Right ventricle myocardium inferior (tissue), 1 donor: ENCODE data around the gene CHRNB1. TPM values are rescaled to one million over a fixed set of nuclear protein-coding genes. Genes with fewer than 3 reads are reported as not detected.
"Not testable (repeated sequence)": the region's sequence is repeated elsewhere in the genome, so short reads cannot be mapped to it uniquely, and the experiment has no call there.

ENCODE experiments used
- ATAC-seq: fragments of 200-7000 bp; cut with Tn5 transposase; one replicate; pipeline ENCODE4 v1.9.1; 2020; ENCODE audit warnings: mild to moderate bottlenecking, moderate library complexity
- DNase-seq: peaks from one replicate; pipeline ENCODE4 v3.0.0; 2021; ENCODE audit errors: missing footprints
- intact Hi-C: fragments of 100-400 bp; cut with DNase I; formaldehyde crosslinking; loops from one replicate; pipeline ENCODE4 v1.11.0; 2022
- total RNA-seq: library from RNA; stranded (reverse); fragmentation: NEBNext Ultra II Directional; extraction: Animal tissue kit (Norgen Biotek cat#: 25700); gene quantifications from one replicate; pipeline ENCODE4 v1.2.1, GENCODE V29; 2021
- donor health status: DM: no; HTN: yes; CAD: no; lungs with severe emphysema.

Gene CHRNB1
- total RNA-seq, 1 donor from 2014 or later, result 11.8 TPM

DNA sequence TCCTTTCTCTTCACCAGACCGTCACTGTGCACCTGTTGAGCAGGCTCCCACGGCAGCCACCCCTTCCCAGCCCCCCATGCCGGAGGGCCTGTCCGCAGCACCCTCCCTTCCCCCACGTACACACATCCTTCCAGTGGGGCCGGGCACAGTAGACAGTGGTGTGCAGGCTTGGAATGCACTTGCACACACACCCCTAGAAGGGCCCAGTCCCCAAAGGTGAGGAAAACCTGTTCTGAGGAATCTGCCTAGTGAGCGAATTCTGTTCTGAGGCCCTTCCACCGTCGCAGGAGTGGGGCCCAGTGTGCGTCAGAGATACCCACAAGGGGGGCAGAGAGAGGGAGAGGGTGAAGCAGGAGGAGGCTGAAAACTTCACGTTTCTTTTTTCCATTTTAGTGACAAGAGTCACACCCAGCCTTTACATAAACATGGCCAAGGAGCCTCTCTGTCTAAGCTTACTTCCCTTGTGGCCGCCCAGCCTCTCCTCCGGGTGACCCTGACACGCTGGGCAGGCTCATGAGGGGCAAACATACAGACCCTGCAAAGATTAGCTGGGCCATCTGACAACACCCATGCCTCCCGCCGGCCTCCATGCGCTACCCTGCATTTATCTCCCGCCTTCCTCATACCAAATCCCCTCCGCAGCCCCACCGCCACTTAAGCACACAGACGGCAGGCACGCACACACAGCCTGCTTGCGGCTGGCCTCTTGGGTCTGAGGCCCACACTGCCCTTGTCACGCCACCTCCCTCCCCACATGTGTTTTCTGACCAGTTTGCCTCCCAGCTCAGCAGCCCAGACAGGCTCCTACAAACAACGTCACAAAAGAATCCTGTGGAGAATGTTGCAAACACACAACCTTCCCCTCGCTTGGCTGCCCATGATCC is 32.8 kb downstream of the CHRNB1 start:
- DNase-seq, result peak; percentile 79
- peak; percentile 15 for ATAC-seq
- intact Hi-C loops, result loop anchor here (2.0 kb wide), 1 partner anchor 41 kb away; no protein-coding TSS in a partner anchor

GRCh38 chr17:7478276-7479212 is 33.7 kb downstream of the CHRNB1 start:
- DNase-seq (no peak), ATAC-seq (peak; percentile 18)
- intact Hi-C loops, result loop anchor here (2.0 kb wide), 1 partner anchor 42 kb away; no protein-coding TSS in a partner anchor

GRCh38 chr17:7479213-7480088 is 34.6 kb downstream of the CHRNB1 start, which contains the start of gene ZBTB4:
Gene ZBTB4 (minus strand): TSS chr17:7479631. CDS start chr17:7466801, 12,830 bp downstream.
- intact Hi-C loops, result loop anchor here (2.0 to 10.0 kb wide), 3 partner anchors 43 to 673 kb away; partner anchors contain the start of gene PER1
- peak; percentile 83 for DNase-seq
- ATAC-seq, result peak; percentile 6

- ATAC-seq (no peak), DNase-seq (no peak)
- intact Hi-C loops, result loop anchor here (5.0 to 10.0 kb wide), 2 partner anchors 365 to 672 kb away; partner anchors contain the start of gene PER1
These were observed 35.2 kb downstream of the CHRNB1 start for GRCh38 chr17:7480089-7480384.

GRCh38 chr17:7481275-7481674 is 36.4 kb downstream of the CHRNB1 start, which contains the start of gene SLC35G6:
Gene SLC35G6 (plus strand): TSS chr17:7481446. CDS start chr17:7481517, 71 bp downstream.
- intact Hi-C loops, result loop anchor here (5.0 to 10.0 kb wide), 2 partner anchors 364 to 671 kb away; partner anchors contain the start of gene PER1
- not testable (repeated sequence) for ATAC-seq, DNase-seq

GRCh38 chr17:7481842-7482741 is 37.2 kb downstream of the CHRNB1 start:
- DNase-seq, result not testable (repeated sequence)
- intact Hi-C loops, result loop anchor here (5.0 to 10.0 kb wide), 2 partner anchors 363 to 670 kb away; partner anchors contain the start of gene PER1

GRCh38 chr17:7482742-7483088 is 37.9 kb downstream of the CHRNB1 start:
- not testable (repeated sequence) for DNase-seq, ATAC-seq
- intact Hi-C loops, result loop anchor here (5.0 to 10.0 kb wide), 2 partner anchors 362 to 670 kb away; partner anchors contain the start of gene PER1

More at GRCh38 chr17:7481842-7482741, 37.2 kb downstream of the CHRNB1 start:
- not testable (repeated sequence) for ATAC-seq

- peak; percentile 70 for ATAC-seq
- intact Hi-C loops, result loop anchor here (2.0 to 10.0 kb wide), 6 partner anchors 45 to 669 kb away; partner anchors contain the start of genes FGF11, PER1, TMEM256 and TNFSF13
- peak; percentile 96 for DNase-seq
These were observed 38.6 kb downstream of the CHRNB1 start for GRCh38 chr17:7483255-7484066.

DNA sequence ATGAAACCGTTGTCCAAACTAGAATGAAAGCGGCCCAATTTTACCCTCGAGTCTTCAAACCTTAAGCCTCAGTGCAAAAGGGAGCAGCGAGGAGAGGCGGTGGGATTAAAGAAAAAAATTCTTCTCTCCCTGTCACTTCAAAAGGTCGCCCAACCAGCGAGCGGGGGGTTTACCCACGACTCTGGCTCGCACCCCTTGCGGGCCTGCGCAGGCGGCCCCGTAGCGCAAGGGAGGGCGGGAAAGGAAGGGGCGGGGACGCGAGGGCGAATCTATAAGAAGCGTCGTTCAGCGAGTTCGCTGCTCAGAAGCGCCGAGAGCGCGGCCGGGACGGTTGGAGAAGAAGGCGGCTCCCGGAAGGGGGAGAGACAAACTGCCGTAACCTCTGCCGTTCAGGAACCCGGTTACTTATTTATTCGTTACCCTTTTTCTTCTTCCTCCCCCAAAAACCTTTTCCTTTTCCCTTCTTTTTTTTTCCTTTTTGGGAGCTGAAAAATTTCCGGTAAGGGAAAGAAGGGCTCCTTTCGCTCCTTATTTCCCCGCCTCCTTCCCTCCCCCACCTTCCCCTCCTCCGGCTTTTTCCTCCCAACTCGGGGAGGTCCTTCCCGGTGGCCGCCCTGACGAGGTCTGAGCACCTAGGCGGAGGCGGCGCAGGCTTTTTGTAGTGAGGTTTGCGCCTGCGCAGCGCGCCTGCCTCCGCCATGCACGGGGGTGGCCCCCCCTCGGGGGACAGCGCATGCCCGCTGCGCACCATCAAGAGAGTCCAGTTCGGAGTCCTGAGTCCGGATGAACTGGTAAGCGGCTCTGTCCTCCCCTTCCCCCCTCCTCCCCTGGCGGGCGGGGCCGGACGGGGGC is 39.4 kb downstream of the CHRNB1 start, which contains the start of gene POLR2A:
POLR2A (plus strand) TSS at position 300 of the 852 bp plus-strand sequence.
- DNase-seq (peak; percentile 99), ATAC-seq (peak; percentile 87)
- intact Hi-C loops, result loop anchor here (2.0 to 10.0 kb wide), 6 partner anchors 45 to 668 kb away; partner anchors contain the start of genes FGF11, PER1, TMEM256 and TNFSF13

GRCh38 chr17:7484919-7485377 is 40.1 kb downstream of the CHRNB1 start:
- DNase-seq, result no peak
- intact Hi-C loops, result loop anchor here (2.0 to 10.0 kb wide), 7 partner anchors 46 to 667 kb away; partner anchors contain the start of genes FGF11, PER1, TMEM256 and TNFSF12
- no peak for ATAC-seq

DNA sequence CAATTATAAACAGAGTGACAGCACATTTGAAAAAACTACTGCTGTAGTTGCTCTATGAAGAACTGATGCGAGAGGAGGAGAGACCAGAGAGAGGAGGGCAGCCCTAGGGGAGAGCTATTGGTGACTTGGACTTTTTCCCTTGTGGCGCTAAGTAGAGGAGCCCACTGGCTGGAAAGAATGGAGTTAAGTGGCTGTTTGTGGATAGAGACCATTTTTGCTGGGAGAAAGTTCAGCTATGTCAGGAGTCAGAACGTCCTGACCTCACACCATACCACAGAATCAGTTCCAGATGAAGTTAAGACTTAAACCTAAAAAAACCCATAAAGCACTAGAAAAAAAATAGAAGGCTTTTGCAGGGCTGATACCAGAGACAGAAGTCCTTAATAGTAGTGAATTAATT is 41.3 kb downstream of the CHRNB1 start:
- no peak for DNase-seq
- ATAC-seq, result no peak
- intact Hi-C loops, result loop anchor here (5.0 to 10.0 kb wide), 2 partner anchors 61 to 359 kb away; partner anchors contain the start of gene TNFSF12

DNA sequence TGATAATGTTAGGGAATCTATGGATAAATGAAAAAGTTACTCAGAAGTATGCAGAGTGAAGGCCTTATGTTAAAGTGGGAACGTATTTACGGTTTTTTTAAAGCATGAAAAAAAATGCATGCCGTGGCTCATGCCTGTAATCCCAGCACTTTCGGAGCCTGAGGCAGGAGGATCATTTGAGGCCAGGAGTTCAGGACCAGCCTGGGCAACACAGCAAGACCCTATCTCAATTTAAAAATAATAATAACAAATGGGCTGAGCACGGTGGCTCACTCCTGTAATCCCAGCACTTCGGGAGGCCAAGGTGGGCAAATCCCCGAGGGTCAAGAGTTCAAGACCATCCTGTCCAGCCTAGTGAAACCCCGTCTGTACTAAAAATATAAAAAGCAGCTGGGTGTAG is 45.3 kb downstream of the CHRNB1 start:
- ATAC-seq, result no peak
- DNase-seq, result no peak

GRCh38 chr17:7491583-7491982 is 46.7 kb downstream of the CHRNB1 start:
- ATAC-seq, result no peak
- no peak for DNase-seq
- intact Hi-C loops, result no loop called here

More for the DNA sequence above, 45.3 kb downstream of the CHRNB1 start:
- intact Hi-C loops, result no loop called here

DNA sequence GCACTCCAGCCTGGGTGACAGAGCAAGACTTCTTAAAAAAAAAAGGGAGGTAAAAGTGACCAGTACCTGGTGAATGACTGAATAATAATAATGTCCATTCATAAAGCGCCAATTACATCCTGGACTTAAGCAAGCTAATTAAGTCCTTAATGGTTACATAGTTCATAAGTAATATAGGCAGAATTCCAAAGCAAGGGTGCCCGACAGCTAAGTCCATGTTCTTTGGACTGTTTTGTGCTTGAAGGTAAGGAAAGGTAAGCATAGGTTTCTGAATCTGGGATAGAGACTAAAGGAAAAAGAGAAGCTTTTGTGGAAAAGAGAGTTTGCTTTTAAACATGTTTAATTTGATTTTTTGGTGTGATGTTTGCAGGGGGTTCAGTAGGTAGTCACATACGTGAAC is 49.1 kb downstream of the CHRNB1 start:
- intact Hi-C loops, result no loop called here
- DNase-seq, result no peak
- no peak for ATAC-seq
